VCaP (cell line): ENCODE data around the gene FURIN.

ENCODE experiments used
- H3K27ac ChIP-seq: fragments of 450-650 bp; 2 replicates; pipeline ENCODE4 v1.5.1; 2017
- CTCF ChIP-seq: fragments of 450-650 bp; conservative IDR thresholded peaks from 2 replicates; pipeline ENCODE4 v1.5.1; 2017; ENCODE audit warnings: mild to moderate bottlenecking, moderate library complexity

The FURIN gene

GRCh38 chr15:90838139-90838538 lies 30.2 kb upstream of the FURIN start:
- no peak overlapping the region for H3K27ac ChIP-seq
- TF ChIP-seq CTCF, result no peak

- H3K27ac ChIP-seq, result no peak overlapping the region
- no peak for TF ChIP-seq CTCF
These were observed 29.8 kb upstream of the FURIN start for GRCh38 chr15:90838544-90838943.

- peak overlapping the region; percentile 28; the same call in 1 of the 2 replicates for H3K27ac ChIP-seq
- no peak for TF ChIP-seq CTCF
These were observed 29.0 kb upstream of the FURIN start for GRCh38 chr15:90839187-90840071.

GRCh38 chr15:90840157-90840855 lies 28.1 kb upstream of the FURIN start:
- peak overlapping the region; percentile 28; the same call in 1 of the 2 replicates for H3K27ac ChIP-seq
- no peak for TF ChIP-seq CTCF

- no peak for TF ChIP-seq CTCF
- H3K27ac ChIP-seq, result no peak overlapping the region
These were observed 27.4 kb upstream of the FURIN start for GRCh38 chr15:90840954-90841353.

DNA sequence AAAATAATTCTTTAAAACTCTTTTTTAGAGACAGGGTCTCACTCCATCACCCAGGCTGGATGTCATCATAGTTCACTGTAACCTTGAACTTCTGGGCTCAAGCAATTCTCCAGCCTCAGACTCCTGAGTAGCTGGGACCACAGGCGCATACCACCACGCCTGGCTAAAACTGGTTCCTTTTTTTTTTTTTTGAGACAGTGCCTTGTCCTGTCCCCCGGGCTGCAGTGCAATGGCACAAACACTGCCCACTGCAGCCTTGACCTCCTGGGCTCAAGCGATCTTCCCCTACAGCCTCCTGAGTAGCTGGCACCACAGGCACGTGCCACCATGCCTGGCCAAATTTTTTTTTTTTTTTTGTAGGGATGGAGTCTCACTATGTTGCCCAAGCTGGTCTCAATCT lies 23.7 kb upstream of the FURIN start:
- H3K27ac ChIP-seq, result no peak overlapping the region

More for the DNA sequence above, 23.7 kb upstream of the FURIN start:
- TF ChIP-seq CTCF, result no peak
